Prostate gland (tissue), 2 donors: ENCODE measurements around the gene SPRR1A.

Experiments used
- POLR2A ChIP-seq: fragments of 450-650 bp; IDR thresholded peaks from one replicate; pipeline ENCODE4 v1.6.1; 2016; ENCODE audit warnings: antibody characterized with exemption, mild to moderate bottlenecking
- POLR2AphosphoS5 ChIP-seq: sonication (generic); formaldehyde crosslinking; IDR thresholded peaks from one replicate; pipeline ENCODE4 v1.6.1; 2017; ENCODE audit warnings: antibody characterized with exemption
- TF ChIP-seq, protein P1 (sequence below), 4 experiments: fragments of 200-600 bp in 2 of 4; fragments of 450-650 bp in 2 of 4; sonication (generic) in 2 of 4; IDR thresholded peaks; 1 replicate in 3 of 4; 2 replicates in 1 of 4; pipeline ENCODE4 v1.5.1; 2016 to 2019; ENCODE audit warnings: antibody characterized with exemption in 4 of 4, mild to moderate bottlenecking in 2 of 4, moderate library complexity in 2 of 4

DNA sequence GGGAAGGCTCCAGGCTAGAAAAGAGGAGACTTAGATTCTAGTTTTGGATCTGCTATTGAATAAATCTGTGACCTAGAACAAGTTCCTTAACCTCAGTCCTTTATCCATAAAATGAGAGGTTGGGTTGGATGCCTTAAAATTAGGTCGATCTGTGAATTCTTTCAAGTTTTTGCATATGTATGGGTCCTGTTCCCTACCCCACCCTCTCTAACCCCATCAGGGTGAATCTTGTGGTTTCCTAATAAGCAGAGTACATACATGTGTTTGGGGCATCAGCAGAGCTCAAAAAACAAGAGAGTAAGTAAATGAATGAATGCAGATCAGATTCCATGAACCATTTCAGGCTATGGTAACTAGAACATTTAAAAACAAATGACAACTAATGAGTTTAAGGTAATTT is 7.2 kb upstream of the SPRR1A start:
- TF ChIP-seq, protein P1, sequence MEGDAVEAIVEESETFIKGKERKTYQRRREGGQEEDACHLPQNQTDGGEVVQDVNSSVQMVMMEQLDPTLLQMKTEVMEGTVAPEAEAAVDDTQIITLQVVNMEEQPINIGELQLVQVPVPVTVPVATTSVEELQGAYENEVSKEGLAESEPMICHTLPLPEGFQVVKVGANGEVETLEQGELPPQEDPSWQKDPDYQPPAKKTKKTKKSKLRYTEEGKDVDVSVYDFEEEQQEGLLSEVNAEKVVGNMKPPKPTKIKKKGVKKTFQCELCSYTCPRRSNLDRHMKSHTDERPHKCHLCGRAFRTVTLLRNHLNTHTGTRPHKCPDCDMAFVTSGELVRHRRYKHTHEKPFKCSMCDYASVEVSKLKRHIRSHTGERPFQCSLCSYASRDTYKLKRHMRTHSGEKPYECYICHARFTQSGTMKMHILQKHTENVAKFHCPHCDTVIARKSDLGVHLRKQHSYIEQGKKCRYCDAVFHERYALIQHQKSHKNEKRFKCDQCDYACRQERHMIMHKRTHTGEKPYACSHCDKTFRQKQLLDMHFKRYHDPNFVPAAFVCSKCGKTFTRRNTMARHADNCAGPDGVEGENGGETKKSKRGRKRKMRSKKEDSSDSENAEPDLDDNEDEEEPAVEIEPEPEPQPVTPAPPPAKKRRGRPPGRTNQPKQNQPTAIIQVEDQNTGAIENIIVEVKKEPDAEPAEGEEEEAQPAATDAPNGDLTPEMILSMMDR (IDR thresholded peaks at IDR 0.05) = no peak
- no peak for TF ChIP-seq POLR2A
- no peak for TF ChIP-seq POLR2AphosphoS5
